T-helper 2 cell treated with Interferon-gamma antibody and Interleukin-4, amounts not matched to agents 5 μg/mL and 100 μg/mL, for 36 hours (primary cell): ENCODE data around the gene ADAMTS8.

Source experiments
- DNase-seq: peaks from one replicate; pipeline ENCODE4 v3.0.0; 2021; ENCODE audit warnings: low spot score
- H3K27ac Mint-ChIP-seq: one replicate; pipeline ENCODE4 v1.8.0; 2021; ENCODE audit warnings: mild to moderate bottlenecking, mixed read lengths
- H3K27me3 Mint-ChIP-seq: one replicate; pipeline ENCODE4 v1.8.0; 2021; ENCODE audit warnings: low read depth, mixed read lengths
- H3K36me3 Mint-ChIP-seq: one replicate; pipeline ENCODE4 v1.8.0; 2021; ENCODE audit warnings: low read depth, mixed read lengths
- H3K4me1 Mint-ChIP-seq: one replicate; pipeline ENCODE4 v1.8.0; 2021; ENCODE audit warnings: low read depth, mixed read lengths
- H3K4me3 Mint-ChIP-seq: one replicate; pipeline ENCODE4 v1.8.0; 2022; ENCODE audit warnings: mild to moderate bottlenecking, moderate library complexity, mixed read lengths
- H3K9me3 Mint-ChIP-seq: one replicate; pipeline ENCODE4 v1.8.0; 2021; ENCODE audit warnings: mixed read lengths

Gene ADAMTS8

GRCh38 chr11:130413405-130414106, 14.9 kb downstream of the ADAMTS8 start:
- H3K4me1 Mint-ChIP-seq = no peaks in the 10 kb centered on the region
- no peak overlapping the region for H3K4me3 Mint-ChIP-seq
- no peaks in the 10 kb centered on the region for H3K36me3 Mint-ChIP-seq
- no peaks in the 10 kb centered on the region for H3K9me3 Mint-ChIP-seq
- H3K27me3 Mint-ChIP-seq = no peaks in the 10 kb centered on the region
- H3K27ac Mint-ChIP-seq = no peak overlapping the region
- no peak for DNase-seq

DNA sequence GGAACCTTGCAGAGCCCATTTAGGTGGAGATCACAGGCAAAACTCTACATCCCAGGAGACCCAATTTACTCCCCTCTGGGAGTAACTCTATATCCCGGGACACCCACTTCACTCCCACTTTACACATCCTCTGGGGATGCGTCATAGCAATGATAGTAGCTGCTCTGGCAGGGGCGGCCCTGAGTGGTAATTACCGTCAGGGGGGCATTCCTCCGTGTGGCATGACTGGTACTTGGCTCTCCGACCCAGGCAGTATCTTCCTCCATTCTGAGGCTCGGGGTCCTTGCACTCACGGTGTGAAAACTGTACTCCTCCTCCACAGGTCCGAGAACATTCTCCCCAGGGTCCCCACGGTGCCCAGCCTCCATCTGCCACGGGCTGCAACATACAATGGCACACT, 17.2 kb downstream of the ADAMTS8 start:
- no peaks in the 10 kb centered on the region for H3K36me3 Mint-ChIP-seq
- no peaks in the 10 kb centered on the region for H3K27me3 Mint-ChIP-seq
- H3K4me1 Mint-ChIP-seq = no peaks in the 10 kb centered on the region
- DNase-seq = no peak
- no peak overlapping the region for H3K27ac Mint-ChIP-seq
- no peak overlapping the region for H3K4me3 Mint-ChIP-seq
- no peaks in the 10 kb centered on the region for H3K9me3 Mint-ChIP-seq

- H3K9me3 Mint-ChIP-seq = no peaks in the 10 kb centered on the region
- H3K27ac Mint-ChIP-seq = no peak overlapping the region
- no peak overlapping the region for H3K4me3 Mint-ChIP-seq
- H3K36me3 Mint-ChIP-seq = no peaks in the 10 kb centered on the region
- H3K4me1 Mint-ChIP-seq = no peaks in the 10 kb centered on the region
- DNase-seq = no peak
- no peaks in the 10 kb centered on the region for H3K27me3 Mint-ChIP-seq
These were observed 18.6 kb downstream of the ADAMTS8 start for GRCh38 chr11:130409594-130410388.

DNA sequence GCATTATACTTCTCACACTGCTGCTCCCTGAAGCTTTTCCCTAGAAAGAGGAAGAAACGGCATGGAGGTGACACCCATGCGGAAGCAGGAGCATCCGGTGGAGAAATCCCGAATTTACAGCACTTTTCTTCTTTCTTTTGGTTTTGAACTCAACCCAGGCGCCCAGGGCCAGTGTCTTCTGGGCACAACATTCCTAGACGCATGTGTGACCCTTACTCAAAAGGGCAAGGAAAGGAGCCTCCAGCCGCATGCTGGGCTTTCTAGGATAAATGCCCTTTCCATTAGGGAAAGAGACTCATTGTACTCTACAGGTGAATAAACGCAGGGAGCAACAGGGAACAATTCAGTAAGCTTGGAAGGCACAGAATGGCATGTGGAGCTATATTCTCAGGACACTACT, 19.5 kb downstream of the ADAMTS8 start:
- no peak for DNase-seq
- no peak overlapping the region for H3K27ac Mint-ChIP-seq
- no peaks in the 10 kb centered on the region for H3K9me3 Mint-ChIP-seq
- H3K4me1 Mint-ChIP-seq = no peaks in the 10 kb centered on the region
- H3K27me3 Mint-ChIP-seq = no peaks in the 10 kb centered on the region
- no peaks in the 10 kb centered on the region for H3K36me3 Mint-ChIP-seq
- H3K4me3 Mint-ChIP-seq = no peak overlapping the region

DNA sequence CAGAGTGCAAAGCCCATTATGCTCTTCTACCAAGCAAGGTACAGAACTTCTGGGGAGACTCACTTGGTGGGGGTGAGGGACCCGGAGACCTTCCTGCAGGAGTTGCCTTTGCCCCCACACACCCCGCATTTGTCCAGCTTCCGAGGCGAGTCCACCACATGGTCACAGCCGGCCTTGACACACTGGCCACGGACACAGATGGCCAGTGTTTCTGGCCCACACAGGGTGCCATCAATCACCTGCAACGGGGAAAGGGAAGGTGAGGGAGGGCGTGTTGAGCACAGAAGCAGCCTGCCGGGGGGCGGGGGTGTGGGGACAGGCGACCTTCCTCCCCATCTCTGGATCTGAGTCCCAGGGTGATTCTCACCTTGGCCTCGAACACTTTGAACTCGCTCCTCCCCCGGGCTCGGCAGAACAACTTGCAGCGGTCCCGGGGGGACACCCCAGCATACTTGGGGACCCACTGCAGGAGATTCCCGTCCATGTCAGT, 20.0 kb downstream of the ADAMTS8 start:
- no peak overlapping the region for H3K4me3 Mint-ChIP-seq
- H3K9me3 Mint-ChIP-seq = no peaks in the 10 kb centered on the region
- no peak overlapping the region for H3K27ac Mint-ChIP-seq
- DNase-seq = no peak
- no peaks in the 10 kb centered on the region for H3K4me1 Mint-ChIP-seq
- no peaks in the 10 kb centered on the region for H3K27me3 Mint-ChIP-seq
- H3K36me3 Mint-ChIP-seq = no peaks in the 10 kb centered on the region

- no peaks in the 10 kb centered on the region for H3K9me3 Mint-ChIP-seq
- DNase-seq = no peak
- no peak overlapping the region for H3K4me3 Mint-ChIP-seq
- H3K27ac Mint-ChIP-seq = no peak overlapping the region
- H3K36me3 Mint-ChIP-seq = no peaks in the 10 kb centered on the region
- no peaks in the 10 kb centered on the region for H3K27me3 Mint-ChIP-seq
- no peaks in the 10 kb centered on the region for H3K4me1 Mint-ChIP-seq
These were observed 20.4 kb downstream of the ADAMTS8 start for GRCh38 chr11:130407978-130408377.

GRCh38 chr11:130405428-130405827, 23.0 kb downstream of the ADAMTS8 start:
- no peak for DNase-seq
- Mint-ChIP-seq H3K36me3 (no peaks in the 10 kb centered on the region), H3K27me3 (peaks cover 2% of the 10 kb centered on the region), H3K4me3 (no peak overlapping the region), H3K27ac (no peak overlapping the region), H3K9me3 (no peaks in the 10 kb centered on the region), H3K4me1 (peaks cover 5% of the 10 kb centered on the region)

- Mint-ChIP-seq H3K27ac (no peak overlapping the region), H3K4me1 (peaks cover 7% of the 10 kb centered on the region), H3K9me3 (no peaks in the 10 kb centered on the region), H3K27me3 (peaks cover 9% of the 10 kb centered on the region), H3K4me3 (no peak overlapping the region), H3K36me3 (no peaks in the 10 kb centered on the region)
- no peak for DNase-seq
These were observed 23.7 kb downstream of the ADAMTS8 start for GRCh38 chr11:130404727-130405126.

GRCh38 chr11:130403967-130404366, 24.4 kb downstream of the ADAMTS8 start:
- Mint-ChIP-seq H3K9me3 (no peaks in the 10 kb centered on the region), H3K27ac (no peak overlapping the region), H3K4me1 (peaks cover 7% of the 10 kb centered on the region), H3K27me3 (peaks cover 9% of the 10 kb centered on the region), H3K36me3 (no peaks in the 10 kb centered on the region), H3K4me3 (no peak overlapping the region)
- DNase-seq = no peak

DNA sequence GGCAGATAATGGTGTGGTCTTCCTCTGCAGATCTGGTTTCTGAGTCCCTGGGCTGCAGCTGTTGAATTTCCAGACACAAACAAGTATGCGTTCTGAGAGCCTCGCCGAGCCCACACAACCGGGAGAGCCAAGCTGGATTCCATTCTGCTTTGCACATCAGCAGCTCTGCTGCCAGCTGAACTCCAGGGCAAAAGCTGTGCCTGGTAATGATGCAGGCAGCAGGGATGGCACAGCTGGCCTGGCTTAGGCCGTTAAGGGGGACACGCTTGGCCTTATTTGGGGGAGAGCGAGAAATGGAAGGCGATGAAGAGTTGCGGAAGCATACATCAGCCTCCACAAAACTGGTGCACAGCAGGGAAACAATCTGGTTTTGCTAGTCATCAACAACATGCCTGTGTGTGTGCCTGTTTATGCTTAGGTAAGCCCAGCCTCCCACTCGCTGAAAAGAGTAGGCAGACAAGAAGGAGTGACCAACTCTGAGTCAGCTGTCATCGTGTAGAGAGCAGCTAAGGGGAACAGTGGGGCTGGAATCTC, 25.1 kb downstream of the ADAMTS8 start:
- Mint-ChIP-seq H3K4me3 (no peak overlapping the region), H3K9me3 (no peaks in the 10 kb centered on the region), H3K27me3 (peaks cover 9% of the 10 kb centered on the region), H3K36me3 (no peaks in the 10 kb centered on the region), H3K27ac (no peak overlapping the region), H3K4me1 (peaks cover 7% of the 10 kb centered on the region)
- no peak for DNase-seq

- H3K4me3 Mint-ChIP-seq = no peak overlapping the region
- DNase-seq = no peak
- no peaks in the 10 kb centered on the region for H3K36me3 Mint-ChIP-seq
- H3K27ac Mint-ChIP-seq = no peak overlapping the region
- H3K9me3 Mint-ChIP-seq = no peaks in the 10 kb centered on the region
- H3K27me3 Mint-ChIP-seq = peaks cover 12% of the 10 kb centered on the region
- peaks cover 7% of the 10 kb centered on the region for H3K4me1 Mint-ChIP-seq
These were observed 25.8 kb downstream of the ADAMTS8 start for GRCh38 chr11:130402570-130402969.

- peaks cover 15% of the 10 kb centered on the region for H3K27me3 Mint-ChIP-seq
- no peak overlapping the region for H3K27ac Mint-ChIP-seq
- no peak for DNase-seq
- H3K4me1 Mint-ChIP-seq = peaks cover 7% of the 10 kb centered on the region
- no peaks in the 10 kb centered on the region for H3K9me3 Mint-ChIP-seq
- H3K4me3 Mint-ChIP-seq = no peak overlapping the region
- no peaks in the 10 kb centered on the region for H3K36me3 Mint-ChIP-seq
These were observed 27.5 kb downstream of the ADAMTS8 start for GRCh38 chr11:130400781-130401483.

- Mint-ChIP-seq H3K4me3 (no peak overlapping the region), H3K27me3 (peaks cover 19% of the 10 kb centered on the region), H3K4me1 (peaks cover 7% of the 10 kb centered on the region), H3K27ac (no peak overlapping the region), H3K9me3 (no peaks in the 10 kb centered on the region), H3K36me3 (no peaks in the 10 kb centered on the region)
- no peak for DNase-seq
These were observed 29.2 kb downstream of the ADAMTS8 start for GRCh38 chr11:130399196-130399595.

DNA sequence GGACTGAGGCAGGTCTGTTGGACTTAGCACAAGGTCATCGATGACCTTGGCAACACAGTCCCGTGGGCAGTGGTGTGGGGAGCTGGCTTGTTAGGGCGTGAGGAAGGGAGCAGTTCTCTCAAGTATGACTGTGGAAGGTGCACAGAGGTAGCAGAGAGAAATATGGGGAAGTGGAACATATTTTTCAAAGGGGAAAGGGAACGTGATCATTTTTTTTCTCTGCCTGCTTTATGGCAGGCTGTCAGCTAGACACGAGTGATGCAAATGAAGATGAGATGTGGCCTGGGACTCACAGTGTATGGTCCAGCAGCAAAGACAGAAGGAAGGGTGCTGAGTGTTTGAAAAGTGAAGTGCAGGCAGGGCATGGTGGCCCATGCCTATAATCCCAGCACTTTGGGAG, 30.6 kb downstream of the ADAMTS8 start:
- H3K27me3 Mint-ChIP-seq = peaks cover 19% of the 10 kb centered on the region
- no peak overlapping the region for H3K4me3 Mint-ChIP-seq
- H3K27ac Mint-ChIP-seq = no peak overlapping the region
- H3K9me3 Mint-ChIP-seq = no peaks in the 10 kb centered on the region
- no peak for DNase-seq
- H3K36me3 Mint-ChIP-seq = no peaks in the 10 kb centered on the region
- H3K4me1 Mint-ChIP-seq = peaks cover 7% of the 10 kb centered on the region
